Natural killer cell (primary cell): ENCODE results near the gene CAPN15. TPM values are rescaled to one million over a fixed set of nuclear protein-coding genes. Genes with fewer than 3 reads are reported as not detected.

Experiments
- ATAC-seq, 3 donors: fragments of 150-1000 bp in 2 of 3; fragments of 200-7000 bp in 1 of 3; cut with Tn5 transposase; 1 replicate in 1 of 3; 2 replicates in 2 of 3; pipeline ENCODE4 v1.10.0; 2021; ENCODE audit warnings: mild to moderate bottlenecking in 2 of 3, moderate library complexity in 2 of 3
- DNase-seq, 2 donors: peaks; one replicate each; pipeline versions ENCODE4 v3.0.0 to v3.0.0-alpha.2; 2013 to 2021; ENCODE audit warnings: mixed read lengths in 1 of 2
- H3K27ac ChIP-seq: one replicate; pipeline ENCODE4 v1.5.1; 2013; ENCODE audit warnings: mild to moderate bottlenecking, low read length
- H3K27me3 ChIP-seq: one replicate; pipeline ENCODE4 v1.6.1; 2013; ENCODE audit warnings: low read length; ENCODE audit not compliant: control insufficient read depth, insufficient read depth
- H3K36me3 ChIP-seq: one replicate; pipeline ENCODE4 v1.6.1; 2013; ENCODE audit warnings: low read length; ENCODE audit not compliant: control insufficient read depth, insufficient read depth
- H3K4me1 ChIP-seq: one replicate; pipeline ENCODE4 v1.6.1; 2013; ENCODE audit warnings: low read length; ENCODE audit not compliant: control insufficient read depth, insufficient read depth
- H3K4me3 ChIP-seq: one replicate; pipeline ENCODE4 v1.5.1; 2013; ENCODE audit warnings: low read length
- H3K9me3 ChIP-seq: one replicate; pipeline ENCODE4 v1.6.1; 2013; ENCODE audit warnings: low read length; ENCODE audit not compliant: control insufficient read depth, insufficient read depth
- H3K27ac Mint-ChIP-seq, 2 donors: one replicate each; pipeline ENCODE4 v1.8.0; 2022; ENCODE audit warnings: mild to moderate bottlenecking in 2 of 2, mixed read lengths in 2 of 2, moderate library complexity in 1 of 2
- H3K27me3 Mint-ChIP-seq, 2 donors: one replicate each; pipeline ENCODE4 v1.8.0; 2022; ENCODE audit warnings: low read depth in 2 of 2, mixed read lengths in 2 of 2
- H3K36me3 Mint-ChIP-seq: one replicate; pipeline ENCODE4 v1.8.0; 2022; ENCODE audit warnings: mixed read lengths
- H3K4me1 Mint-ChIP-seq, 2 donors: one replicate each; pipeline ENCODE4 v1.8.0; 2022; ENCODE audit warnings: mixed read lengths in 2 of 2
- H3K4me3 Mint-ChIP-seq: one replicate; pipeline ENCODE4 v1.8.0; 2022; ENCODE audit warnings: mild to moderate bottlenecking, moderate library complexity, mixed read lengths
- H3K9me3 Mint-ChIP-seq, 2 donors: one replicate each; pipeline ENCODE4 v1.8.0; 2022; ENCODE audit warnings: mixed read lengths in 2 of 2
- CTCF ChIP-seq: fragments of 200-600 bp; IDR thresholded peaks from one replicate; pipeline ENCODE4 v1.8.0; 2022; ENCODE audit warnings: antibody characterized with exemption
- WGBS: methylation state at CpG from one replicate; pipeline ENCODE4 v1.1.7; 2013; ENCODE audit warnings: missing lambda C conversion rate; ENCODE audit not compliant: insufficient coverage; 5-methylcytosine and 5-hydroxymethylcytosine counted together
- intact Hi-C: fragments of 100-400 bp; cut with micrococcal nuclease; formaldehyde crosslinking; loops from one replicate; pipeline ENCODE4 v1.14.2; 2022
- total RNA-seq, 4 donors: library from RNA; stranded (reverse); fragments of 120-200 nt in 1 of 4; gene quantifications; one replicate each; pipeline versions ENCODE4 v1.2.3 to v1.2.4, GENCODE V29; 2013 to 2022

The CAPN15 gene
- total RNA-seq, 3 donors from 2014 or later (not counting 1 experiment from before 2014, with no cell fraction given): 151 to 275 (median 186) TPM

GRCh38 chr16:544517-544916, 17.0 kb downstream of the CAPN15 start:
- intact Hi-C loops: no loop called here
- Histone ChIP-seq H3K4me1 (peaks cover 24% of the 10 kb centered on the region), H3K27ac (no peak overlapping the region), H3K27me3 (no peaks in the 10 kb centered on the region), H3K9me3 (no peaks in the 10 kb centered on the region), H3K4me3 (no peak overlapping the region), H3K36me3 (peaks cover 8% of the 10 kb centered on the region)
- Mint-ChIP-seq H3K27ac (peak overlapping the region in 1 of 2 donors; percentile 18), H3K9me3 (no peaks in the 10 kb centered on the region), H3K4me3 (no peak overlapping the region), H3K27me3 (no peaks in the 10 kb centered on the region), H3K4me1 (peaks cover 10 to 25% of the 10 kb centered on the region in 2 donors), H3K36me3 (no peaks in the 10 kb centered on the region)
- TF ChIP-seq CTCF: no peak
- no peak for DNase-seq
- 96% methylated on average over 41 of the region's 46 CpGs for WGBS
- ATAC-seq: no peak

DNA sequence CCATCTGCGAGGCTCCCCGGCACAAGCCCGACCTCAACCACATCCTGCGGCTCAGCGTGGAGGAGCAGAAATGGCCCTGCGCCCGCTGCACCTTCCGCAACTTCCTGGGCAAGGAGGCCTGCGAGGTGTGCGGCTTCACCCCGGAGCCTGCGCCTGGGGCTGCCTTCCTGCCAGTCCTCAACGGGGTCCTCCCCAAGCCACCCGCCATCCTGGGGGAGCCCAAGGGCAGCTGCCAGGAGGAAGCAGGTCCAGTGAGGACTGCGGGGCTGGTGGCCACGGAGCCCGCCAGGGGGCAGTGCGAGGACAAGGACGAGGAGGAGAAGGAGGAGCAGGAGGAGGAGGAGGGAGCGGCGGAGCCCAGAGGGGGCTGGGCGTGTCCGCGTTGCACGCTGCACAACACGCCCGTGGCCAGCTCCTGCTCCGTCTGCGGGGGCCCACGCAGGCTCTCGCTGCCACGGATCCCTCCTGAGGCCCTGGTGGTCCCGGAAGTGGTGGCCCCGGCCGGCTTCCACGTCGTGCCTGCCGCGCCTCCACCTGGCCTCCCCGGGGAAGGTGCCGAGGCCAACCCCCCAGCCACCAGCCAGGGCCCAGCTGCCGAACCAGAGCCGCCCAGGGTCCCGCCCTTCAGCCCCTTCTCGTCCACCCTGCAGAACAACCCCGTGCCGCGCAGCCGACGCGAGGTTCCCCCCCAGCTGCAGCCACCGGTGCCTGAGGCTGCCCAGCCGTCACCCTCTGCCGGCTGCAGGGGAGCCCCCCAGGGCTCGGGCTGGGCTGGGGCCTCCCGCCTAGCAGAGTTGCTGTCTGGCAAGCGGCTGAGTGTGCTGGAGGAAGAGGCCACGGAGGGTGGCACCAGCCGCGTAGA, 19.6 kb downstream of the CAPN15 start:
- no peak overlapping the region for H3K4me3 ChIP-seq
- peaks cover 18% of the 10 kb centered on the region for H3K36me3 ChIP-seq
- WGBS: 74% methylated on average over 60 of the region's 60 CpGs
- DNase-seq: peak in 1 of 2 donors; percentile 63
- no peaks in the 10 kb centered on the region for H3K36me3 Mint-ChIP-seq
- ATAC-seq: peak; percentile 64 to 65 (median 64)
- intact Hi-C loops: no loop called here
- no peak for TF ChIP-seq CTCF
- H3K27me3 Mint-ChIP-seq: no peaks in the 10 kb centered on the region
- peak overlapping the region; percentile 19 for H3K27ac ChIP-seq
- H3K27ac Mint-ChIP-seq: peak overlapping the region in 1 of 2 donors; percentile 14
- H3K27me3 ChIP-seq: no peaks in the 10 kb centered on the region
- peaks cover 24% of the 10 kb centered on the region for H3K4me1 ChIP-seq
- no peaks in the 10 kb centered on the region for H3K9me3 ChIP-seq
- H3K4me1 Mint-ChIP-seq: peaks cover 4 to 17% of the 10 kb centered on the region in 2 donors
- no peaks in the 10 kb centered on the region for H3K9me3 Mint-ChIP-seq
- peak overlapping the region; percentile 9 for H3K4me3 Mint-ChIP-seq

- Mint-ChIP-seq H3K36me3 (no peaks in the 10 kb centered on the region), H3K27ac (no peak overlapping the region), H3K4me1 (peaks cover 0 to 9% of the 10 kb centered on the region in 2 donors), H3K9me3 (no peaks in the 10 kb centered on the region), H3K27me3 (no peaks in the 10 kb centered on the region), H3K4me3 (no peak overlapping the region)
- Histone ChIP-seq H3K4me1 (peaks cover 24% of the 10 kb centered on the region), H3K9me3 (no peaks in the 10 kb centered on the region), H3K36me3 (peaks cover 21% of the 10 kb centered on the region), H3K27ac (no peak overlapping the region), H3K27me3 (no peaks in the 10 kb centered on the region), H3K4me3 (no peak overlapping the region)
- WGBS: 95% methylated on average over 21 of the region's 21 CpGs
- ATAC-seq (no peak), DNase-seq (no peak)
- no peak for TF ChIP-seq CTCF
- intact Hi-C loops: no loop called here
Observed at GRCh38 chr16:548586-548985, 21.1 kb downstream of the CAPN15 start.
